Measurements from ENCODE around the gene EIF2AK2.

- no peak for TF ChIP-seq CTCF (IDR thresholded peaks at IDR 0.05; ENCODE audit: low read depth, low read length)
- TF ChIP-seq EZH2phosphoT487 (IDR thresholded peaks at IDR 0.05; ENCODE audit: low read depth): no peak
Measured at GRCh38 chr2:37119157-37119556, 37.6 kb downstream of the EIF2AK2 start.

Measured in OCI-LY3 (cell line).